Measurements from ENCODE around the gene FER.
"Not testable (repeated sequence)": the region's sequence is repeated elsewhere in the genome, so short reads cannot be mapped to it uniquely, and the experiment has no call there.

The FER gene

DNA sequence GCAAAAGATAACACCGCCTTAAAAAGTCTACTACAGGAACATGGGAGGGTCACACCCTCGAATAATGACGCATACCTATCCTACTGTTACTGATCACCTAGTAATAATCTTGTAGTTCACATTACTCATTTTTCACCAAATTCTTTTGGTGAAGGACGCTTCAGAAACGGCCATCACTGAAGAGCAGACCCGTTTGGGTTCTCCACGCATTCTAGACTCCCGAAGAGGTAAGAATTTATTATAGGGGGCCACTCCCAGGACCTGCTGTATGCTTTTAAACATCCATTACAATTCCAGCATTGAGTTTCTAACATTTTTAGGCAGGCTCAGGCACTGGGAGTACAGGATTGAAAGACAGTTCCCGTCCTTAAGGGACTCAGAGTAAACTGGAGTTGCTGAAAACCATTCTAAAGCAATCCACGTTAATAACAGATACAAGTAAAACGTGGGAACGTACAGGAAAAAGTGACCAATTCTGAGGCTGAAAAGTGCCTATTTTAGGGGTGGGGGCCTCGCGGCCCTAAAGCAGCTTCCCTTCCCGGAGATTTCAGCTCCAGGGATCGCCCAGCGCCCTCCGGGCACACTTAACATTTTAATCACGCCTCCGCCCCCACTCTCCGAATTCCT is at the start of gene FER:
FER (plus strand) TSS at position 124 of the 627 bp plus-strand sequence. CDS start 50,286 bp downstream, outside the sequence.
- no peak for DNase-seq (ENCODE audit: low read depth in 2 of 2)

DNA sequence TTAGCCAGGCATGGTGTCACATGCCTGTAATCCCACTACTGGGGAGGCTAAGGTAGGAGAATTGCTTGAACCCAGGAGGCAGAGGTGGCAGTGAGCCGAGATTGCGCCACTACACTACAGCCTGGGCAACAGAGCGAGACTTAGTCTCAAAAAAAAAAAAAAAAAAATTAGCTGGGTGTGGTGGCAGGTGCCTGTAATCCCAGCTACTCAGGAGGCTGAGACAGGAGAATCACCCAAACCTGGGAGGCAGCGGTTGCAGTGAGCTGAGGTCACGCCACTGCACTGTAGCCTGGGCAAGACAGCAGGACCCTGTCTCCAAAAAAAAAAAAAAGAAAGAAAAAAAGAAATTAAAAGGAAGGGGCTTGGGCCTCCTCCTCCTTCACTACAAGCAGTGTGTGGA is 47.3 kb upstream of the FER start:
- DNase-seq (ENCODE audit: low read depth in 2 of 2), result not testable (repeated sequence)

DNA sequence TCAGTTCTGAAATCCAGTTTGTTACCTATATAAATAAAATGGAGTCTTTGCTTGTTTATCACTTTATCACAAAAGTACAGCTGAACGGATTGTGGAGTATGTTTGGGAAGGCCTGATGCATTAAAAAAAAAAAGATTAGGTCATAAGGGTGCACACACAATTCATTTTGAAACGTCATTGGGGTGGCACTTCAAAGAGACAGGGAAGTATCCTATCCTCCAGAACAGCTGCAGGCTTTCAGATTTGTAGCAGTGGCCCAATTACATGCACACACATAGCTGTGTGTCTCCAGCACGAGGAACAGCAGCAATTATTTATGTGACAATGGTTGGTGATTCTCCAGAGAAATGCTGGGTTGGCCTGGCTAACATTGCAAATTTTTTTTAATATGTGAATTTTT is 46.8 kb upstream of the FER start:
- no peak for DNase-seq (ENCODE audit: low read depth in 2 of 2)

DNA sequence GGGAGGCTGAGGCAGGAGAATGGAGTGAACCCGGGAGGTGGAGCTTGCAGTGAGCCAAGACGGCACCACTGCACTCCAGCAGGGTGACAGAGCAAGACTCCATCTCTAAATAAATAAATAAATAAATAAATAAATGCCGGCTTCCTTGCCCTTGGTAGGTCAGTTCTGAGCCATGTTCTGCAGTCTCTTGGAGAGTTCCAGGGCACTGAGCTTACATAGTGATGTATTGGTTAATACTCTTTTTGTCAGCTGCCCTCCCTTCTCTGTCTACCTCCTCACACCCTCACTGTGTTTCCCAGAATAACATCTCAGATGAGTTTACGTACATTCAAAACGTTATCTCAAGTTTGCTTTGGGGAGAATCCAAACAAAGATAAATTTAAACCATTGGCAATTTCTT is 45.2 kb upstream of the FER start:
- no peak for DNase-seq (ENCODE audit: low read depth in 2 of 2)

DNA sequence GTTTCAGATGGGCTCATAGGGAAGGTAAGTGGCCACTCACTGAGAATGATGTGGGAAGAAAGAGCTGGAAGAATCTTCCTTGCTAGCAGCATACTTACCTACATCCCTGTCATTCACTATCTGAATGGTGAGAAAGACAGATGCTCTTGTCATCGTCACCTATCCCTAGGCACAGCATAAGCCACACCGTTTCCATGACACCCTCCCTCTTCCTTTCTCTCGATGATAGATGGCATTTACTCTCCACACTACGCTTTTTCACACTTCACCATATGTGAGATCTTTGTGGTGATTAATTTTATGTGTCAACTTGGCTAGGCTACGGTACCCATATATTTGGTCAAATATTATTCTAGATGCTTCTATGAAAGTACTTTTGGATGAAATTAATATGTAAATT is 44.4 kb upstream of the FER start:
- no peak for DNase-seq (ENCODE audit: low read depth in 2 of 2)

DNA sequence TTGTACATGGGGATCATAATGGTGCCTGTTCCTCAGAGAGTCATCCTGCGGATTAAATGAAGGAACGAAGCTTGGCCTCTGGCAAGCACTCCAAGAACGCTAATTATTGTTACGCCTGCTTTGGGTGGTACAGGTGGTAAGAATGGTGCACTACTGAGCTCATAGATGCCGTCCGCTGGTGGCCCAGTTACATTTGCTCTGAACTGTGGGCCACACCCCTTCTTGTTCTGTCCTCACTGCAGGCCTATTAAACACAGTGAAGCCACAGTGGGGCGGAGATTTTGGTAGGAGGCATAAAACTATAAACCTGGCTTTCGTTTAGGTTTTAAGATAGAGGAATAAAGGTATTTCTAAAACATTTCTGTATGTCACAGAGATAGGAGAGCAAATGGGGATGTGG is 40.6 kb upstream of the FER start:
- no peak for DNase-seq (ENCODE audit: low read depth in 2 of 2)

DNA sequence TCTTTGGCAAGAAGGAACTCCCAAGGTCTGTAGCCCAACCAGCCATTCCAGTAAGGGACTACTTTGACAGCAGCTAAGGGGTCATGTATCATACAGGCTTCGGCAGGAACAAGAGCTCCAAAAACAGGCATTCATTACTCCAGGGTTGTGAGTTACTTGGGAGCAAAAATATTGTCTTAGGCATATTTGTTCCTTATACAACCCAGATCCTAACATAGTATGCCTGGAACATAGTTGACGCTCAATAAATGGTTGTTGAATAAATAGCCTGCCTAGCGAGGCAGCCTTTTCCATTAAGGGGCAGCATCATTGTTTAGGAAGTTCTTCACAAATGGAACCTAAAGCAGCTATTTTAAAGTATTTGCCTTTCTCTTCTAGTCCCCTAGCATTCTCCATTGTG is 35.8 kb upstream of the FER start:
- no peak for DNase-seq (ENCODE audit: low read depth in 2 of 2)

DNA sequence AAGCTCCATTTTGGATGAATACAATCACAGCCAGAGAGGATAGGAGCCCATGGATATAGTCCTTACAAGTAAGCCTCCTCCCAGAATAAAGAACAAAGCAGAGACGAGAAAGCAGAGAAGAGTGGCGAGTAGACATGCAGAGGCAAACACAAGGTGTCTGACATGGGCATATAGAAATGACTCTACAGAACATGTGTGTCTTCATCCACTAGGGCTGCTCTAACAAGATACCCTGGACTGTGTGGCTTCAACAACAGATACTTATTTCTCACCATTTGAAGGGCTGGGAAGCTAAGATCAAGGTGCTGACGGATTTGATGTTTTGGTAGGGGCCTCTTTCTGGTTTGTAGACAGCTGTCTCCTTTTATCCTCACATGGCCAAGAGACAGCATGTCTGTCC is 32.3 kb upstream of the FER start:
- DNase-seq (ENCODE audit: low read depth in 2 of 2), result no peak

DNA sequence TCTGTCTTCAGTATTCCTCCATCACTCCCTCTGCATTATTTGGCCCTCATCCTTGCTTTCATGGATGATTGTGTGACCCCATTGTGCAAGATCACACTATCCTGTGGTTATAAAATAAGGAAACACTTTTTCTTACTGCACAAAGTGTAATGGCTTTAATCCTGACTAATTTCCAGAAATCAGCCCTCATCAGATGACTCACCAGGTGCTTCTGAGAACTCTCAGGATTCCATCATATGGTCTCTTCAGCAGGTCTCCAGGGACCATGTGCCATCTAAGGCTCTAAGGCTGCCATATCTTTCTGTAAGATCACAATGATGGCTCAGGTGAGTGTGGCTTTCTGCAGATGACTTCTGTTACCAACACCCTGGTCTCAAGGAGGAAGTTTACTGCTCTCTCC is 27.3 kb upstream of the FER start:
- DNase-seq (ENCODE audit: low read depth in 2 of 2), result no peak

DNA sequence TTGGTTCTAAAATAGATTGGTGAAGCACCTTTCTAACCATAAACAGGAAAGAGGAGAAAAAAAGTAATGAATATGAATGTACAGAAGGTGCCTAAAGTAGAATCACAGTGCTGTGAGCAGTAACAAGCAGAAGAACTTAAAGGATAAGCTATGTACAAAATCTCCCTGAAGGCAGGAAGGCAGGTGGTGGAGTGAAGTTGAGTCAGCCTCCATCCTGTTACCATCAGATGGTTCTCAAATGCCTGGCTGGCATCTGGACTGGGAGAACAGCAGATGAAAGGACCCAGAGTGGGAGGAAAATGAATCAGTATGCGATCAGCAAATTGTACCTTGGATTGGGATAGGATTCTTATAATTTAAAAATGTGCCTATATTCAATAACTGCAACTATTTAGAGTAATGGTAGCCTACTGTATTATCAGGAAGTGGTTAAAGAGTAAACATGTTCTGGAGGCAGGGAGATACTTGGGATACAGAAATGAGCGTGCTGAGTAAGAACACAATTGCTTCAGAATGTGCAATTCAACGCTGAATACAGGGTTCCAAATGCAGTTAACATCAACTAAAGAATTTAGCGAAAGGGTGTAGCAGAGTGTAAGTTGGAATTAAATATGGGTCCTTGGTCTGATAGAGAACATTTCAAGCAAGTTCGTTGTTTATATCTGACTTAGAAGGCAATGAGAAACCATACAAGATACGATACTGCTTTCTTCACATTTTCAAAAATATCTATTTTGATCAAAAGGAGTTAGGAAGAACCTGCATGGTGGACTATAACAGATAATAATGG is 21.1 kb upstream of the FER start:
- no peak for DNase-seq (ENCODE audit: low read depth in 2 of 2)

DNA sequence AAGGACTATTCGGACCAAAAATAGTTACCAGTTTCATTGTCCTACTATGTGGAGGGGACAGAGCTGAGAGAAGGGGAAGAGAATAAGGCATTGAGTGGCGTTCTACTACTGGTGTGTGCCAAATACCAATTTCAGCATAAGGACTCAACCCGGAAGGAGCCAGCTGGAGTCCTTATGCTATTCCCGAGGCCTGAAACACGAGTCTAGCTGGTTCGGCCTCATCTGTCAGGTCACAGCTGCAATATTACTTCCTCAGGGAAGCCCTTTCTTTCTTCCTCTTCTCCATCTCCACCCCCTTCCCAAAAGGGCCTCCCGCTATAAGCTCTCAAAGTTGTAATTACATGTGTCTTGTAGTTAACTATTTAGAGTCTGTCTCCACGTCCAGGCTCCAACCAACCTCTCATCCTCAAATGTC is 20.5 kb upstream of the FER start:
- DNase-seq (ENCODE audit: low read depth in 2 of 2), result no peak

DNA sequence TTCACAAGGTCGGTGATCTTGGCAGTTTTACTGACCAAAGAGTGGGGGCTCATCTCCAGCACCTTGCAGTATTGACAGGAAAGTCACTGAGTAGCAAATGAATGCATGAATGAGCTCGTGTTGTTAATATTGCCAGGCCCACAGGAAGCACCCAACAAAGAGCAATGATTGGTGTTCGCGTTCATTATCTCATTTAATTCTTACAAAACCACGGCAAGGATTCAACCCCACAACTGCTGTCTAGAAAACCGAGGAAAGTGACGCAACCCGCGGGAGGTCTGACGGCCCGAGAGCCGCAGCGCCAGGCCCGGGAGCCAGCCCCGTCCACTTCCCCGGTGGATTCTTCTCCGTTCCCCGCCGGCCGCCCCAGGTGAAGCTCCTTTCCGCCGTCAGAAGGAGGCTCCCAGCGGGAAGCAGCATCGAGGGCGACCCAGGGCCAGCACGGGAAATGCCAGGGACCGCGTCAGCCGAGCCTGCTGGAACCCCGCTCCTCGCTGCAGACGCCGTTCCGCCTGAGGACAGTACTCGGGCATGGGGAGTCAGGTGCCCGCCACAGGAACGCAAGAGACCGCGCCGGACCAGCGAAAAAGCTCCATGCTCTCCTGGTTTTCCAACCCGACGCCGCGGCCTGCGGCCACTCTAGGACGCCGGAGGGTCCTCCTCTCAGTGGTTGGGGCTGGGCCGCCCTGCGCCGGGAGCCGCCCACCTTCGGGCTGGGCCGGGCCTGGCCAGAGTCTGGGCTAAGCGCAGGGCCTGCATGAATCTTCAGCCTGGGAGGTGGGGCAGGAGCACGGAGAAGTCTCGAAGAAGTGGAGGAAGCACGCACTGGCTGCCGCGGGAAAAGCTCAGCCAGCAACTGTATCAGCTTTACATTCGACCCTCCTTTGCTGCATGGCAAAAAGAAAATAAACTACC is 19.8 kb upstream of the FER start:
- DNase-seq (ENCODE audit: low read depth in 2 of 2), result peak; percentile 80 to 81

DNA sequence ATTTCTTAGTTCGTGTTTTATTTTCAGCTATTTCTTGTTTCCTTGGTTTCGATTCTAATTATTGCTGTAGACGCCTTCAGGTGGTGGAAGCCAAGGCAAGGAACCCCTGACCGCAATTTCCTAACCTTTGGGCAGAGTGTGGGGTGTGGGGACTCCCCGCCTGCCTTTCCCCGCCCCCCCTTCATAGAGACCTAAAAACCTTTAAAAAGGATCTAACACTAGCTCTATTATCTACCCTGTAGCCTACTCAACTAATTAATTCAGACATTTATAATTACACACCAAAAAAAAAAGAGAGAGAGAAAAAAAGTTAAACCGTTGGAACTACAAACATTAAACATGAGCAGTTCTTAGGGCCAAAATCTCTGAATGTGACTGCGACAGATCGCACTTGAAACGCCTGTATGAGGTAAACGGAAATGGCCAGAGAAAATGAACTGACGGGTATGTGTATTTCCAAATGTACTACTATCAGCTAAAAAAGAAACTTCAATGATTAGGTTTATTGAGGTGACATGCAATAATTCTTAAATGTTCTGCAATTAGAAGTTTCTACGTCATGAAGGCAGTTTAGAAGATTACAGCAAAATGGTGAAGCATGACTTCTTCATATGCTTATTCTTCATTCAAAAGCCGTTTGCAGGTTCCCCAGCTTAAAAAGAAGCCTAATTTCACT is 19.0 kb upstream of the FER start:
- no peak for DNase-seq (ENCODE audit: low read depth in 2 of 2)

DNA sequence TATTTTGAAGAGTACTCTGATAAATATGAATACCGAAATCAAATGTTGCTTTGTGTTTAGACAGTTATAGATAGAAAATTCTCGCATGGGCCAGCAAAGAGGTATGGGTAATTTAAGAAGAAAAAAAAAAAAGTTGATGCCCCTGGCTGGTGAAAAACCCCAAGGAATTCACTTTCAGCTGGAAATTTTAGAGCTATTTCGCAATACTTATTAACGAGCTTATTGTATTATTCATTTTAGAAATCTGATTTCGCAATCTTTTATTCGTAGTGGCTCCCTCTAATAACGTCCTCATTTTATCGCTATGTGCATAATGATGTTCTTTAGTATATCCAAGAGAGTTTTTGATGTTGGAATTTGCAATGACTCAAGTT is 18.5 kb upstream of the FER start:
- DNase-seq (ENCODE audit: low read depth in 2 of 2), result no peak

DNA sequence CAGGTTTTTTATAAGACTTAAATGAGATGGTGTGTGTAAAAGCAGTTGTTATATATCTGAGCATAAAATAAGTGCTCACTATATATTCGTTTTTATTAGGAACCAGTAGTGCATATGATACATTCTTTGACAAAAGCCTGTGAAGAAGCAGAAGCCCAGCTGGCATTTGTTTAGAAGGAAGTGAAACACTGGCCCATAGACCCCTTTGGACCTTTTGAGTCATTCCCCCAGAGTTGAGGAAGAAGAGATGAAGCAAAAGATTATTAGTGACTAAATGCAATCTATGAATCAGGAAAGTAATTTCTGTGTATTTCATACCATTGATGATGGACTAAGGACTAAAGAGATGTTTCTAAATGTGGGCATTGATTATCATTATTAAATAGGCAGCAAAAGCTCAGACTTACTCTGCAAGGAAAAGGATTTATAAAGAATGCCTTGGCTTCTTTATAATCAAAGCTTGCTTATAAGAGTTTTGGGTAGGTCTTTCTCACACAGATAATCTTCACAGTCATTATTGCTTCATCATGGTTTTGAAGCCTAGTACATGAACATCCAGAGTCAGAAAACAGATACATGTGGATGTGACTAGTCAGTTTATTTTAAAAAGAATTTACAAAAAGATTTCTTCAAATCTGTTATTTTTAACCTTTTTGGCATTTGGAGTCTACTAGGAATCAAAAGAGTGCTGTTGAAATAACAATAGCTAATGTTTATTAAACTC is 16.9 kb upstream of the FER start:
- no peak for DNase-seq (ENCODE audit: low read depth in 2 of 2)

DNA sequence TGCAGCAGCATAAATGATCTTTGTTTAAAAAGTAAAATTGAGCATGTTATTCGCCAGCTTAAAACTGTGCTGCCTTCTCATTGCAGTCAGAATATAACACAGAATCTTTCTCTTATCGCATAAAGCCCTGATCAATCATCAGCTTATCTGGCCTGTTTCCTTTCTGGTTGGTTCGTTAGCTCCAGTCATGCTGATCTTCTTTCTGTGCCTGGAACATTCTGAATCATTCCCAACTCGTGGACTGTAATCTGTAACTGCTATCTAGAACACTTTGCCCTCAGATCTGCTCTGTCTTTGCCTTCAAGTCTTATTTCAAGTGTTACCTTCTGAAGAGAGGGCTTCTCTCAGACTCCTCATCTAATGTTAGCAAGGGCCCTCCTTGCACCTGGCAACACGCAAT is 11.9 kb upstream of the FER start:
- no peak for DNase-seq (ENCODE audit: low read depth in 2 of 2)

DNA sequence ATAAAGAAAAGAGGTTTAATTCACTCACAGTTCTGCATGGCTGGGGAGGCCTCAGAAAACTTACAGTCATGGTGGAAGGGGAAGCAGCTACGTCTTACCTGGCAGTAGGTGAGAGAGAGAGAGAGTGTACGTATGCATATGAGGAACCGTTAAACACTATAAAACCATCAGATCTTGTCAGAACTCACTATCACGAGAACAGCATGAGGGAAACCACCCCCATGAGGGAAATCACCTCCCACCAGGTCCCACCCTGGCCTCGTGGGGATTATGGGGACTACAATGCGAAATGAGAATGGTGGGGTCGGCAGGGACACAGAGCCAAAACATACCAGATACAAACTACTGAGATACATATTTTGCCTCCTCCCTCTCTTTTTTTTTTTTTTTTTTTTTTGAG is 10.8 kb upstream of the FER start:
- DNase-seq (ENCODE audit: low read depth in 2 of 2), result no peak

DNA sequence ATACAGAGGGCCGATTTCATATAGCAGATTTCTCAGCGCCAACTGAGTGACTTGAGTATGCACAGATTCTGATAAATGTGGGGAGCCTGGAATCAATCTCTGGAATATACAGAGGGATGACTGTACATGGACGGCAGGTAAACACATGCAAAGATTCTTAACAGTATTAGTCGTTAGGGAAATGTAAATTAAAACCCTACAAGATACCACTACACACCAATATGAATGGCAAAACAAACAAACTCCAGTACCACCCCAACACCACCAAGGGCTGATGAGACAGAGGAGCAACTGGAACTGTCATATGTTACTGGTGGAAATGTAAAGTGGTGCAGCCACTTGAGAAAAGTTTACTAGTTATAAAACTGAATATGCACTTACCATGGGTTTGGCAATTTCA is 8.3 kb upstream of the FER start:
- DNase-seq (ENCODE audit: low read depth in 2 of 2), result no peak

DNA sequence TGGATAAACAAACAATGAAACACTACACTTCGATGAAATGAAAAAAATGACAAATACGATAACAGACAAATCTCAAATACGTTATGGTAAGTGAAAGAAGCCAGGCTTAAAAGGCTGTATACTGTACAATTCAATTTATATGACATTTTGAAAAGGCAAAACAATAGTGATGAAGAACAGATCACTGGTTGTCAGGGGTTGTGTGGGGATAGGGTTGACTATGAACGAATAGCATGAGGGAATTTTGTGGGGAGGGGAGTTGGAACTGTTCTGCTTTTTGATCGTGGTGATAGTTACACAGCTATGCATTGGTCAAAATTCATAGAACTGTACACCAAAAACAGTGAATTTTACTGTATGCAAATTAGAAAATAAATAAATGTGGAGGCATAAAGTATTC is 7.8 kb upstream of the FER start:
- no peak for DNase-seq (ENCODE audit: low read depth in 2 of 2)

DNA sequence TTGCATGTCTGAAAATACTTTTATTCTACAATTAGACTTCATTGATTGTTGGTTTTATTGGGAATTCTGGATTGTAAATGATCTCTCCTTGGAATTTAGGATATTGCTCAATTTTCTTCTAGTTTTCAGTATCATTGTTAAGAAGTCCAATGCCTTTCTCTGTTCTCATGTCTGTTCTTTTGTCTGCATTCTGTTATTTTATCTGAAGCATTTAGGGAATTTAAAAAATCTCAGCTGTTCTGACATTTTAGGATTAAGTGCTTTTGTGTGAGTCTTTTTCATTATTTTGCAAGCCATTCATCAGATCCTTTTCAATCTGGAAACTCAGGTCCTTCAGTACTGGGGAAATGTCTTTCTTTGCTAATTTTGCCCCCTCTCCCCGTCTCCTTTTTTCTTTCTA is 4.4 kb upstream of the FER start:
- no peak for DNase-seq (ENCODE audit: low read depth in 2 of 2)

DNA sequence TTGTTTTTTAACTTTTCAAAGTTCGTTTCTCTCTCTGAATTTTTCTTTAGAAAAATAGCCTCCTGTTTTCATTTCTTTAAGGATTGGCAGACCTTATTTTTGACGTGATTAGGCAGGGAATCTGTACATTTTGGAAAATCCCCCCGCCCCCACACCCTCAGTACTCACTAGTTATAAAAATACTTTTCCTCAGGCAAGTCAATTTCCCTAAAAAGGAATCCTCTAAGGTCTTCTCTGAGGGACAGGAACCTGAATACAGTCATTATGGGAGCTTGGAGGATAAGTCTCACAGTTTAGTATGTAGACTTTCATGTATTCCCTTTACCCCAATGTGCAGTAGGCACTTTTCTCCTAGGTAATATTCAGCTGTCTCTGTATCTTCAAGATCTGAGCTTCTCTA is 3.9 kb upstream of the FER start:
- DNase-seq (ENCODE audit: low read depth in 2 of 2), result no peak

All from fibroblast of skin of left quadriceps (primary cell).